ENCODE measurements around the gene S100B.

- TF ChIP-seq, protein P1, sequence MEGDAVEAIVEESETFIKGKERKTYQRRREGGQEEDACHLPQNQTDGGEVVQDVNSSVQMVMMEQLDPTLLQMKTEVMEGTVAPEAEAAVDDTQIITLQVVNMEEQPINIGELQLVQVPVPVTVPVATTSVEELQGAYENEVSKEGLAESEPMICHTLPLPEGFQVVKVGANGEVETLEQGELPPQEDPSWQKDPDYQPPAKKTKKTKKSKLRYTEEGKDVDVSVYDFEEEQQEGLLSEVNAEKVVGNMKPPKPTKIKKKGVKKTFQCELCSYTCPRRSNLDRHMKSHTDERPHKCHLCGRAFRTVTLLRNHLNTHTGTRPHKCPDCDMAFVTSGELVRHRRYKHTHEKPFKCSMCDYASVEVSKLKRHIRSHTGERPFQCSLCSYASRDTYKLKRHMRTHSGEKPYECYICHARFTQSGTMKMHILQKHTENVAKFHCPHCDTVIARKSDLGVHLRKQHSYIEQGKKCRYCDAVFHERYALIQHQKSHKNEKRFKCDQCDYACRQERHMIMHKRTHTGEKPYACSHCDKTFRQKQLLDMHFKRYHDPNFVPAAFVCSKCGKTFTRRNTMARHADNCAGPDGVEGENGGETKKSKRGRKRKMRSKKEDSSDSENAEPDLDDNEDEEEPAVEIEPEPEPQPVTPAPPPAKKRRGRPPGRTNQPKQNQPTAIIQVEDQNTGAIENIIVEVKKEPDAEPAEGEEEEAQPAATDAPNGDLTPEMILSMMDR (IDR thresholded peaks at IDR 0.05) = no peak
- no peak for TF ChIP-seq POLR2A (IDR thresholded peaks at IDR 0.05)
These were observed 32.0 kb downstream of the S100B start for GRCh38 chr21:46572850-46573249.
